Measurements from ENCODE around the gene LRMDA. TPM values are rescaled to one million over a fixed set of nuclear protein-coding genes. Genes with fewer than 3 reads are reported as not detected.

The LRMDA gene
- total RNA-seq, 4 donors from 2014 or later, result 1.5 to 15.7 (median 4.6) TPM

DNA sequence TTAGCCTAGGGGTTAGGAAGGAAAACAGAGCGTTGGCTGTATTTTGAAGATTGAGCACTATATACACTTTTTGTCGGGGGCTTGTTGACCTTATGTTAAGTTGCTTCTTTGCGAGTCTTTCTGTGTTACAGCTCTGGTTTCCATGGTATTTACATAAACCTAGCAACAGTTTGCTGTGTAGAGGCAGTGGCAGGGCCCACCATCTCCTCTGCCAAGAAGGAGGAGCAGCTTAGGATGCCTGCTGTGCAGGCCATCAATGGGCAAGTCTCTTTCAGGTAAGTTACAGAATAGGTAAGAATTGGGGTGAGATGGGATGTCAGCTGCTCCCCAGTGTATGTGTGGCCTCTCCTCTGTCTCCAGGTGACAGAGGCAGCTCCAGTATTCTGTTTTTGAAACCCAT, 485.5 kb downstream of the LRMDA start:
- Histone ChIP-seq H3K27me3 (no peaks in the 10 kb centered on the region), H3K4me1 (peaks cover 0 to 4% of the 10 kb centered on the region in 2 donors), H3K9me3 (no peaks in the 10 kb centered on the region), H3K36me3 (no peaks in the 10 kb centered on the region), H3K27ac (no peak overlapping the region), H3K4me3 (no peak overlapping the region)
- intact Hi-C loops (cut with DNase I; ENCODE audit: low total_unique reads), result no loop called here
- no peak for DNase-seq
- TF ChIP-seq POLR2A (IDR thresholded peaks at IDR 0.05), result no peak
- TF ChIP-seq, protein P1, sequence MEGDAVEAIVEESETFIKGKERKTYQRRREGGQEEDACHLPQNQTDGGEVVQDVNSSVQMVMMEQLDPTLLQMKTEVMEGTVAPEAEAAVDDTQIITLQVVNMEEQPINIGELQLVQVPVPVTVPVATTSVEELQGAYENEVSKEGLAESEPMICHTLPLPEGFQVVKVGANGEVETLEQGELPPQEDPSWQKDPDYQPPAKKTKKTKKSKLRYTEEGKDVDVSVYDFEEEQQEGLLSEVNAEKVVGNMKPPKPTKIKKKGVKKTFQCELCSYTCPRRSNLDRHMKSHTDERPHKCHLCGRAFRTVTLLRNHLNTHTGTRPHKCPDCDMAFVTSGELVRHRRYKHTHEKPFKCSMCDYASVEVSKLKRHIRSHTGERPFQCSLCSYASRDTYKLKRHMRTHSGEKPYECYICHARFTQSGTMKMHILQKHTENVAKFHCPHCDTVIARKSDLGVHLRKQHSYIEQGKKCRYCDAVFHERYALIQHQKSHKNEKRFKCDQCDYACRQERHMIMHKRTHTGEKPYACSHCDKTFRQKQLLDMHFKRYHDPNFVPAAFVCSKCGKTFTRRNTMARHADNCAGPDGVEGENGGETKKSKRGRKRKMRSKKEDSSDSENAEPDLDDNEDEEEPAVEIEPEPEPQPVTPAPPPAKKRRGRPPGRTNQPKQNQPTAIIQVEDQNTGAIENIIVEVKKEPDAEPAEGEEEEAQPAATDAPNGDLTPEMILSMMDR (IDR thresholded peaks at IDR 0.05), result no peak

DNA sequence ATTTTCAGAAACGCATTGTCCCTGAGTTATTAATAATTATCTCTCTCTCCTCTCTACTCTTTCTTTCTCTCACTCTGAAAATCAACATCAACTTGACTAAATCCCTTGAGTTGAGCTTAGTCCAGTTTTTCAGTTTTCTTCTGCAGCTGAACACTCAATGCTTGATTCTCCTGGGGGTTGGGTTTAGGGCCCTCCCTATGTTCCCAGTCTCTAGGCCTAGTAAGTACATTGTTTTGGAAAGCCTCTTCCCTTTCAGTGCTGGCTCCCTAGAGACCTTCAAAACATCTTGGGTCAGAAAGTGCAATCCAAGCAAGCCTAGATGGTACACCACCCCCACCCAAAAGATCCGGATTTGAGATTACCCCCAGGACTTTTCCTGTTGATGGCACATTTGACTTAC, 488.5 kb downstream of the LRMDA start:
- H3K27ac ChIP-seq, result peak overlapping the region in 1 of 2 donors; percentile 8
- intact Hi-C loops (cut with DNase I; ENCODE audit: low total_unique reads), result no loop called here
- DNase-seq, result no peak
- no peaks in the 10 kb centered on the region for H3K36me3 ChIP-seq
- no peak overlapping the region for H3K4me3 ChIP-seq
- H3K9me3 ChIP-seq, result no peaks in the 10 kb centered on the region
- TF ChIP-seq, protein P1 (IDR thresholded peaks at IDR 0.05), result no peak
- no peak for TF ChIP-seq POLR2A (IDR thresholded peaks at IDR 0.05)
- H3K27me3 ChIP-seq, result no peaks in the 10 kb centered on the region
- H3K4me1 ChIP-seq, result peaks cover 0 to 4% of the 10 kb centered on the region in 2 donors

DNA sequence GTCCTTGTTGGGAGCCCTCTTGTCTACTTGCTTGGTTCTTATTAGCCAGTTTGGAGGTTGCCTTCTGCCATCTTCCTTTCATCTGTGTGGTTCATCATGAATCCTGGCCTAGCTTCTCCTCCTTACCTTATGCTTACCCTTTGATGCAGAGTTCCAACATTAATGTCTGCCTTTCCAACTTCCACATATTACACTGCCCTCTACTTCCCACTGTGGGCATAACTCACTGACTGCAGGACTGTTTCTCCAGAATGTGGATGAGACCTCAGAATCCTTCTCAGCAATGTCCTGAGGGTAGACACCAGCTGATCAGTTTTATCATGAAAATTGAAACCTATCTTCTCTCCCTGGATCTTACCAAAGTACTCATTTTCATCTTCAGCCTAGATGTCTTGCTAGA, 491.0 kb downstream of the LRMDA start:
- intact Hi-C loops (cut with DNase I; ENCODE audit: low total_unique reads), result no loop called here
- Histone ChIP-seq H3K36me3 (no peaks in the 10 kb centered on the region), H3K4me1 (peaks cover 0 to 4% of the 10 kb centered on the region in 2 donors), H3K9me3 (no peaks in the 10 kb centered on the region), H3K4me3 (no peak overlapping the region), H3K27ac (no peak overlapping the region), H3K27me3 (no peaks in the 10 kb centered on the region)
- TF ChIP-seq, protein P1 (IDR thresholded peaks at IDR 0.05), result peak in 1 of 4 experiments; percentile 6
- no peak for TF ChIP-seq POLR2A (IDR thresholded peaks at IDR 0.05)
- DNase-seq, result no peak

DNA sequence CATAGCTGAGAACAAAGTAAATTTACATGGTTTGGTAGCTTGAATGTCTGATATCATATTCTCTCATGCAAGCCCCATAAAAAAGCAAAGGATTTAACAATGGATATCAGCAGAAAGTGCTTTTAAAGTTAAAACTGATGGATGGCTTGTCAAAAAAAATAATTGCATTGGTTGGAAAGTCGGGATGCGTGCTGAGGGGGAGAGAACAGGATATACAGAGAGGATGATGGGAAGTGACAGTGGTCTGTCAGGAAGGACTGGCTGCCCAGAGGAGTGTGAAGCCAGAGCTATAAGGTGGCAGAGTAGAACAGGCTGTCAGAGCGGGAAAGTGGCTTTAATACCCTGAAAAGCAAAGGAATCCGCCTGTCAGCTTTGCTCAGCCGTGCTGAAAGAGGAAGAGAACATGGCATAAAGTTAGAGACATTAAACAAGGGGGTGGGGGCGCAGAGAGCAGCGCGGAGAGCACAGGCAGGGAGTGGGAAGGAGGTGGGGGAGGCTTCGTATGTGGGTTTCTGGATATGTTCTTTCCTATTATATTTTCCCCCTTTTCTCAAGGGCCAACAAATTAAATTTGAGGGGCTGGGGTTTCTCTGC, 493.0 kb downstream of the LRMDA start:
- H3K4me1 ChIP-seq, result peaks cover 0 to 2% of the 10 kb centered on the region in 2 donors
- no peak for DNase-seq
- H3K4me3 ChIP-seq, result no peak overlapping the region
- H3K27me3 ChIP-seq, result no peaks in the 10 kb centered on the region
- no peaks in the 10 kb centered on the region for H3K9me3 ChIP-seq
- TF ChIP-seq, protein P1 (IDR thresholded peaks at IDR 0.05), result no peak
- no peak for TF ChIP-seq POLR2A (IDR thresholded peaks at IDR 0.05)
- H3K36me3 ChIP-seq, result no peaks in the 10 kb centered on the region
- intact Hi-C loops (cut with DNase I; ENCODE audit: low total_unique reads), result no loop called here
- no peak overlapping the region for H3K27ac ChIP-seq

DNA sequence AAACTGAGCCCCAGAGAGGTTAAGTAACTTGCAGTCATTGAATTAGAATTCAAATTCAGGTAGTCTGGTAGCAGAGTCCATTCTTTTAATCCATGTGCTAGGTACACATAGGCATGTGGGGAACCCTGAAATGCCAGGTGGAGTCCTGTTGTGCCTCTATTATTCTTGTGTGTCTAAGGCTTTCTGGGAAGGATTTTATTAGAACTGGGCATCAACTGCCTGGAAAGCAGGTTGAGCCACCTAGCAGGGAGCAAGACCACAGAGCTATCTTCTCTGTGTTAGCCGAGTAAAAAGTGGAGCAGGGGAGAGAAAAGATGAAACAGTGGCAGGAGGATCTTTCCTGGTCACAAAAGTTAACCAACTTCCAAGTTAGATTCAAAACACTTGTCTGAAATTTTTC, 494.6 kb downstream of the LRMDA start:
- Histone ChIP-seq H3K27me3 (no peaks in the 10 kb centered on the region), H3K36me3 (no peaks in the 10 kb centered on the region), H3K4me3 (no peak overlapping the region), H3K4me1 (no peaks in the 10 kb centered on the region), H3K27ac (no peak overlapping the region), H3K9me3 (no peaks in the 10 kb centered on the region)
- no peak for DNase-seq
- TF ChIP-seq POLR2A (IDR thresholded peaks at IDR 0.05), result no peak
- TF ChIP-seq, protein P1 (IDR thresholded peaks at IDR 0.05), result no peak
- intact Hi-C loops (cut with DNase I; ENCODE audit: low total_unique reads), result no loop called here
